ENCODE results near the gene ZNF76. TPM values are rescaled to one million over a fixed set of nuclear protein-coding genes. Genes with fewer than 3 reads are reported as not detected.

The ZNF76 gene
- total and polyA plus RNA-seq, 2 of the 8 experiments (the other 6 are each of a cell fraction or from before 2014, with no cell fraction given), result 17.9 to 23.9 TPM

- no peak for TF ChIP-seq GABPA (IDR thresholded peaks at IDR 0.05; ENCODE audit: borderline replicate concordance, insufficient read depth, low read length)
- no peak for TF ChIP-seq YY1 (IDR thresholded peaks at IDR 0.05; ENCODE audit: low read depth, low read length)
- no peak for TF ChIP-seq RXRA (IDR thresholded peaks at IDR 0.05; ENCODE audit: insufficient read depth, low read depth, low read length)
Observed at GRCh38 chr6:35292494-35292893, 33.0 kb downstream of the ZNF76 start (continued).
